DMS53 treated with DMSO at 0.1 percent for 48 hours (cell line): ENCODE measurements around the gene CHRNA5.
A peak's percentile ranks its signal among the peaks of the same experiment; 100 is the strongest.
"Not testable (repeated sequence)": the region's sequence is repeated elsewhere in the genome, so short reads cannot be mapped to it uniquely, and the experiment has no call there.

Source experiments
- DNase-seq: peaks from one replicate; lab custom pipeline; 2025; ENCODE audit not compliant: unreplicated experiment; lab: John Stamatoyannopoulos, UW

Gene CHRNA5

GRCh38 chr15:78564743-78565096 is 600 bp upstream of the CHRNA5 start:
- no peak for DNase-seq

- DNase-seq, result peak; percentile 37
Observed at GRCh38 chr15:78565951-78566774, 843 bp downstream of the CHRNA5 start.

GRCh38 chr15:78567531-78567930 is 2.2 kb downstream of the CHRNA5 start:
- no peak for DNase-seq

GRCh38 chr15:78570710-78571109 is 5.4 kb downstream of the CHRNA5 start:
- DNase-seq, result no peak

- no peak for DNase-seq
Observed at GRCh38 chr15:78571382-78571781, 6.1 kb downstream of the CHRNA5 start.

- no peak for DNase-seq
Observed at GRCh38 chr15:78573416-78573815, 8.1 kb downstream of the CHRNA5 start.

- no peak for DNase-seq
Observed at GRCh38 chr15:78574944-78575343, 9.6 kb downstream of the CHRNA5 start.

GRCh38 chr15:78597583-78597982 is 32.3 kb downstream of the CHRNA5 start:
- DNase-seq, result no peak

- no peak for DNase-seq
Observed at GRCh38 chr15:78598348-78598747, 33.0 kb downstream of the CHRNA5 start.

- no peak for DNase-seq
Observed at GRCh38 chr15:78599189-78599588, 33.9 kb downstream of the CHRNA5 start.

GRCh38 chr15:78603467-78603866 is 38.1 kb downstream of the CHRNA5 start:
- DNase-seq, result no peak

GRCh38 chr15:78604420-78604819 is 39.1 kb downstream of the CHRNA5 start:
- DNase-seq, result no peak

- no peak for DNase-seq
Observed at GRCh38 chr15:78605201-78605600, 39.9 kb downstream of the CHRNA5 start.

GRCh38 chr15:78605680-78606079 is 40.4 kb downstream of the CHRNA5 start:
- no peak for DNase-seq

- DNase-seq, result not testable (repeated sequence)
Observed at GRCh38 chr15:78609551-78609950, 44.2 kb downstream of the CHRNA5 start.

- DNase-seq, result no peak
Observed at GRCh38 chr15:78614021-78614420, 48.7 kb downstream of the CHRNA5 start.

- no peak for DNase-seq
Observed at GRCh38 chr15:78615151-78615589, 49.9 kb downstream of the CHRNA5 start.

GRCh38 chr15:78616506-78616905 is 51.2 kb downstream of the CHRNA5 start:
- DNase-seq, result no peak

- no peak for DNase-seq
Observed at GRCh38 chr15:78617076-78617475, 51.8 kb downstream of the CHRNA5 start.

GRCh38 chr15:78617516-78617915 is 52.2 kb downstream of the CHRNA5 start:
- DNase-seq, result no peak

- DNase-seq, result no peak
Observed at GRCh38 chr15:78618064-78618463, 52.7 kb downstream of the CHRNA5 start.

- peak; percentile 72 for DNase-seq
Observed at GRCh38 chr15:78618490-78618934, 53.2 kb downstream of the CHRNA5 start.
